PC-3 (cell line): ENCODE data around the gene PCA3.
A peak's percentile ranks its signal among the peaks of the same experiment; 100 is the strongest.

Experiments used
- CTCF ChIP-seq: fragments of 300-600 bp; sonication (generic); conservative IDR thresholded peaks from 2 replicates; pipeline ENCODE4 v1.5.1; 2017; ENCODE audit warnings: antibody characterized with exemption, low read depth, mild to moderate bottlenecking, low read length
- EZH2 ChIP-seq: fragments of 300-600 bp; sonication (generic); IDR thresholded peaks from one replicate; pipeline ENCODE4 v1.6.1; 2017; ENCODE audit warnings: antibody characterized with exemption, mild to moderate bottlenecking, low read length; ENCODE audit not compliant: unreplicated experiment
- EZH2phosphoT487 ChIP-seq: fragments of 300-600 bp; sonication (generic); IDR thresholded peaks from 2 replicates; pipeline ENCODE4 v1.6.1; 2018; ENCODE audit warnings: mild to moderate bottlenecking, antibody characterized with exemption, low read length, borderline replicate concordance

- TF ChIP-seq CTCF = peak; percentile 85
- TF ChIP-seq EZH2 = no peak
- no peak for TF ChIP-seq EZH2phosphoT487
These were observed 46.2 kb downstream of the PCA3 start for GRCh38 chr9:76810377-76810957.
